Measurements from ENCODE around the gene TMEM218.

The TMEM218 gene

DNA sequence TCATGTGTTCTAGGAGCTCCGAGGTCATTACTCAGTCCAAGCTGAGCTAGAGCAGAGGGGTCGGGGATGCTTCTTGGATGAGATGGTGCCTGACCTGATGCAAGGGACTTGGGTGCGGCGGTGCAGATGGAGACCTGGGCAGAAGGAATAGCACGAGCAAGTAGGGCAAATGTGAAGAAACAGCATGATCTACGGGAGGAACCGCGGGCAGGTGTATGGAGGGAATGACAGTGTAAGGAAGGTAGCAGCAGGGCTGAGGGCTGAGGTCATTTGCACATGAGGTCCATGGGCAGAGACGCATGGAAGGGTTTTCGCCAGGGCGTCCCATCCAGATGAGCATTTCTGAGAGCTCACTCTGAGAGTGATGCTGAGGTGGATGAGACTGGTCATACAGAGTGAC, 33.4 kb downstream of the TMEM218 start:
- TF ChIP-seq, protein P1, sequence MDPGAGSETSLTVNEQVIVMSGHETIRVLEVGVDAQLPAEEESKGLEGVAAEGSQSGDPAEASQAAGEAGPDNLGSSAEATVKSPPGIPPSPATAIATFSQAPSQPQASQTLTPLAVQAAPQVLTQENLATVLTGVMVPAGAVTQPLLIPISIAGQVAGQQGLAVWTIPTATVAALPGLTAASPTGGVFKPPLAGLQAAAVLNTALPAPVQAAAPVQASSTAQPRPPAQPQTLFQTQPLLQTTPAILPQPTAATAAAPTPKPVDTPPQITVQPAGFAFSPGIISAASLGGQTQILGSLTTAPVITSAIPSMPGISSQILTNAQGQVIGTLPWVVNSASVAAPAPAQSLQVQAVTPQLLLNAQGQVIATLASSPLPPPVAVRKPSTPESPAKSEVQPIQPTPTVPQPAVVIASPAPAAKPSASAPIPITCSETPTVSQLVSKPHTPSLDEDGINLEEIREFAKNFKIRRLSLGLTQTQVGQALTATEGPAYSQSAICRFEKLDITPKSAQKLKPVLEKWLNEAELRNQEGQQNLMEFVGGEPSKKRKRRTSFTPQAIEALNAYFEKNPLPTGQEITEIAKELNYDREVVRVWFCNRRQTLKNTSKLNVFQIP (CRISPR knock-in tag; IDR thresholded peaks at IDR 0.05; ENCODE audit: borderline replicate concordance, low read depth): no peak
- TF ChIP-seq PPARA (CRISPR knock-in tag; IDR thresholded peaks at IDR 0.05; ENCODE audit: borderline replicate concordance): no peak
- no peak for TF ChIP-seq CSDC2 (CRISPR knock-in tag; IDR thresholded peaks at IDR 0.05)
- no peak for TF ChIP-seq GLIS3 (CRISPR knock-in tag; IDR thresholded peaks at IDR 0.05)
- TF ChIP-seq, protein P2, sequence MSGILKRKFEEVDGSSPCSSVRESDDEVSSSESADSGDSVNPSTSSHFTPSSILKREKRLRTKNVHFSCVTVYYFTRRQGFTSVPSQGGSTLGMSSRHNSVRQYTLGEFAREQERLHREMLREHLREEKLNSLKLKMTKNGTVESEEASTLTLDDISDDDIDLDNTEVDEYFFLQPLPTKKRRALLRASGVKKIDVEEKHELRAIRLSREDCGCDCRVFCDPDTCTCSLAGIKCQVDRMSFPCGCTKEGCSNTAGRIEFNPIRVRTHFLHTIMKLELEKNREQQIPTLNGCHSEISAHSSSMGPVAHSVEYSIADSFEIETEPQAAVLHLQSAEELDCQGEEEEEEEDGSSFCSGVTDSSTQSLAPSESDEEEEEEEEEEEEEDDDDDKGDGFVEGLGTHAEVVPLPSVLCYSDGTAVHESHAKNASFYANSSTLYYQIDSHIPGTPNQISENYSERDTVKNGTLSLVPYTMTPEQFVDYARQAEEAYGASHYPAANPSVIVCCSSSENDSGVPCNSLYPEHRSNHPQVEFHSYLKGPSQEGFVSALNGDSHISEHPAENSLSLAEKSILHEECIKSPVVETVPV (CRISPR knock-in tag; IDR thresholded peaks at IDR 0.05): no peak
- TF ChIP-seq TSHZ2 (CRISPR knock-in tag; IDR thresholded peaks at IDR 0.05): no peak
- TF ChIP-seq TCF4 (CRISPR knock-in tag; IDR thresholded peaks at IDR 0.05; ENCODE audit: borderline replicate concordance): no peak
- TF ChIP-seq PATZ1 (CRISPR knock-in tag; IDR thresholded peaks at IDR 0.05; ENCODE audit: borderline replicate concordance): no peak
- no peak for TF ChIP-seq ZNF565 (CRISPR knock-in tag; conservative IDR thresholded peaks at IDR 0.05; ENCODE audit: low read depth)
- no peak for TF ChIP-seq SNAI2 (CRISPR knock-in tag; IDR thresholded peaks at IDR 0.05)
- no peak for TF ChIP-seq ZFP3 (CRISPR knock-in tag; IDR thresholded peaks at IDR 0.05)
- TF ChIP-seq BACH2 (CRISPR knock-in tag; IDR thresholded peaks at IDR 0.05; ENCODE audit: borderline replicate concordance): no peak
- no peak for ATAC-seq

DNA sequence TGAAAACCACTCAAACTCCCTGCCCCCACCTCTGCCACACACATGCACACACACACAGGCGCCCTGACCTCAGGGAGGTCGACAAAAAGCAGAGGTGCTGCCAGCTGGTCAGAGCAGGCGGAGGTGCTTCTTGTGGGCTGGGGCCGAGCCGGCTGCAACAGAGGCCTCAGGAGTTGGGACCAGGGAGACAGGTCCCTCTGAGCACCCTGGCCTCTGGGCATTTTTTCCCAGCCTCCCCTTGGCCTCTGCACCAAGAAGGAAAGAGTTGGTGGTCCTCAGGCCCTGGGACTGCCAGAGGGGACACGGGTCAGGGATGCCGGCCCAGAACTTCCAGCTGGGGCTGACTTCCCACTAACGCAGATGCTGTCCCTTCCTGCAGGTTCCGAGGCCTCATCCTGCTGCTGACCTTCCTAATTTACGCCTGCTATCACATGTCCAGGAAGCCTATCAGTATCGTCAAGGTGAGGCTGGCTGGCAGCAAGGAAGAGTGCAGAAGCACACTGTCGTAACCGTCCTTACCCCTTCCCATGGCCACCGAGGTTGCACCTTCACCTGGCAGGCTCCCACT, 35.0 kb downstream of the TMEM218 start:
- no peak for ATAC-seq
- TF ChIP-seq ZFP30 (CRISPR knock-in tag; IDR thresholded peaks at IDR 0.05) (no peak), TSHZ2 (CRISPR knock-in tag; IDR thresholded peaks at IDR 0.05) (no peak), ZNF70 (CRISPR knock-in tag; IDR thresholded peaks at IDR 0.05) (no peak), TCF4 (CRISPR knock-in tag; IDR thresholded peaks at IDR 0.05; ENCODE audit: borderline replicate concordance) (no peak), BACH2 (CRISPR knock-in tag; IDR thresholded peaks at IDR 0.05; ENCODE audit: borderline replicate concordance) (no peak), ZNF565 (CRISPR knock-in tag; conservative IDR thresholded peaks at IDR 0.05; ENCODE audit: low read depth) (no peak), ZFP3 (CRISPR knock-in tag; IDR thresholded peaks at IDR 0.05) (no peak), OSR1 (CRISPR knock-in tag; IDR thresholded peaks at IDR 0.05) (no peak), RARB (CRISPR knock-in tag; IDR thresholded peaks at IDR 0.05) (no peak), PATZ1 (CRISPR knock-in tag; IDR thresholded peaks at IDR 0.05; ENCODE audit: borderline replicate concordance) (no peak), PPARA (CRISPR knock-in tag; IDR thresholded peaks at IDR 0.05; ENCODE audit: borderline replicate concordance) (no peak), CSDC2 (CRISPR knock-in tag; IDR thresholded peaks at IDR 0.05) (no peak), ZC3H10 (CRISPR knock-in tag; IDR thresholded peaks at IDR 0.05) (no peak), GLIS3 (CRISPR knock-in tag; IDR thresholded peaks at IDR 0.05) (no peak), ESRRG (CRISPR knock-in tag; IDR thresholded peaks at IDR 0.05) (no peak), TOX (CRISPR knock-in tag; IDR thresholded peaks at IDR 0.05; ENCODE audit: borderline replicate concordance) (no peak), ZNF8 (CRISPR knock-in tag; IDR thresholded peaks at IDR 0.05) (no peak)
- TF ChIP-seq, protein P2 (CRISPR knock-in tag; IDR thresholded peaks at IDR 0.05): no peak
- TF ChIP-seq, protein P1 (CRISPR knock-in tag; IDR thresholded peaks at IDR 0.05; ENCODE audit: borderline replicate concordance, low read depth): no peak

Data from SK-N-SH treated with all-trans-retinoic acid at 6 μM for 48 hours (cell line).